ENCODE data around the gene RTN4RL1.

GRCh38 chr17:2050300-2051060 is 25.3 kb upstream of the RTN4RL1 start:
- no peak for TF ChIP-seq POLR2A (IDR thresholded peaks at IDR 0.05)
- TF ChIP-seq CTCF (IDR thresholded peaks at IDR 0.05), result no peak
- TF ChIP-seq POLR2AphosphoS5 (IDR thresholded peaks at IDR 0.05), result no peak

All from suprapubic skin (tissue), 4 donors.